WERI-Rb-1 (cell line): ENCODE data around the gene MBP.

Experiments used
- DNase-seq: peaks from one replicate; pipeline ENCODE4 v3.0.0-alpha.2; 2020
- H3K27ac ChIP-seq: fragments of 250-450 bp; sonication (Bioruptor Pico); 2 replicates; pipeline ENCODE4 v1.5.1; 2020; ENCODE audit warnings: mild to moderate bottlenecking, moderate library complexity
- H3K27me3 ChIP-seq: fragments of 250-450 bp; sonication (Bioruptor Pico); 2 replicates; pipeline ENCODE4 v1.5.1; 2021; ENCODE audit warnings: mild to moderate bottlenecking, low read depth, moderate library complexity; ENCODE audit not compliant: insufficient read depth, severe bottlenecking
- H3K36me3 ChIP-seq: fragments of 250-450 bp; sonication (Bioruptor Pico); 2 replicates; pipeline ENCODE4 v1.5.1; 2020; ENCODE audit warnings: mild to moderate bottlenecking, moderate library complexity
- H3K4me3 ChIP-seq: 2 replicates; pipeline ENCODE4 v1.5.1; 2011; ENCODE audit warnings: low read depth, mild to moderate bottlenecking, control low read depth, low read length
- H3K9me3 ChIP-seq: fragments of 250-450 bp; sonication (Bioruptor Pico); 2 replicates; pipeline ENCODE4 v1.5.1; 2021; ENCODE audit warnings: mild to moderate bottlenecking, moderate library complexity; ENCODE audit not compliant: severe bottlenecking
- CTCF ChIP-seq: IDR thresholded peaks from 2 replicates; pipeline ENCODE4 v1.5.1; 2011; ENCODE audit warnings: low read depth, mild to moderate bottlenecking, control low read depth, inconsistent platforms, low read length

The MBP gene

DNA sequence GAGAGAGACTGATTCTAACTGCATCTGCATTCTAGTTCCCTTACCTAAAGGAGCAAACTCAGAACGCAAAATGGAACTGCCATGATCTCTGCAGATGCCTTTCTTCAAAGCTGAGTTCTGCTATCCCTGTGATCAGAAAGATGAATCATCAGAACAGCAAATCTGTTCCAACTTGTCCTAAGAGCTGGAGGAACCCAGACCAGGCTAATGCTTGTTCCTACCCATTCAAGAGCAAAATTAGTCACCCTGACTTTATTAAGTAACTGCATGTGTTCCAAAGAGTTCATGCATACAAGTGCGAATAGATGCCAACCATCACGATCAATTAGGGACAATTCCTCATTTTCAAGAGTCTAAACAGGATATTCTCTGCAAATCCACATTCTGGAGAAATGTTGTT is 46.5 kb downstream of the MBP start:
- H3K27ac ChIP-seq = no peak overlapping the region
- no peaks in the 10 kb centered on the region for H3K9me3 ChIP-seq
- no peak for TF ChIP-seq CTCF
- no peak overlapping the region for H3K4me3 ChIP-seq
- H3K36me3 ChIP-seq = no peaks in the 10 kb centered on the region
- no peak for DNase-seq
- H3K27me3 ChIP-seq = no peaks in the 10 kb centered on the region

GRCh38 chr18:77084688-77085035 is 47.9 kb downstream of the MBP start:
- no peak for DNase-seq
- H3K4me3 ChIP-seq = no peak overlapping the region
- no peak overlapping the region for H3K27ac ChIP-seq
- no peak for TF ChIP-seq CTCF
- no peaks in the 10 kb centered on the region for H3K36me3 ChIP-seq
- H3K27me3 ChIP-seq = no peaks in the 10 kb centered on the region
- no peaks in the 10 kb centered on the region for H3K9me3 ChIP-seq

GRCh38 chr18:77082316-77082955 is 50.1 kb downstream of the MBP start:
- Histone ChIP-seq H3K9me3 (no peaks in the 10 kb centered on the region), H3K4me3 (no peak overlapping the region), H3K27ac (no peak overlapping the region), H3K27me3 (no peaks in the 10 kb centered on the region), H3K36me3 (no peaks in the 10 kb centered on the region)
- TF ChIP-seq CTCF = no peak
- DNase-seq = no peak

DNA sequence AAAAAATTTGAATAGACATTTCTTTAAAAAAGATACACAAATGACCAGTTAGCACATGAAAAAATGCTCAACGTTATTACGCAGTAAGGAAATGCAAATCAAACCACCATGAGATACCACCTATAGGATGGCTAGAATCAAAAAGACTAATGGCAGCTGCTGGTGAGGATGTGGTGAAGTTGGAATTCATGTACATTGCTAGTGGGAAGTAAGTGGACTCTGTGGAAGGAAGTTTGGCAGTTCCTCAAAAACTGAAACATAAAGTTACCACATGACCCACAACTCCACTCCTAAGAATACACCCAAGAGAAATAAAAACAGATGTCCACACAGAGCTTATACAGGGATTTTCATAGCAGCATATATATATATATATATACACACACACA is 51.2 kb downstream of the MBP start:
- TF ChIP-seq CTCF = no peak
- no peaks in the 10 kb centered on the region for H3K9me3 ChIP-seq
- H3K36me3 ChIP-seq = no peaks in the 10 kb centered on the region
- DNase-seq = no peak
- H3K27ac ChIP-seq = no peak overlapping the region
- no peak overlapping the region for H3K4me3 ChIP-seq
- no peaks in the 10 kb centered on the region for H3K27me3 ChIP-seq

- Histone ChIP-seq H3K27ac (no peak overlapping the region), H3K27me3 (no peaks in the 10 kb centered on the region), H3K9me3 (no peaks in the 10 kb centered on the region), H3K4me3 (no peak overlapping the region), H3K36me3 (no peaks in the 10 kb centered on the region)
- DNase-seq = no peak
- TF ChIP-seq CTCF = no peak
Measured at GRCh38 chr18:77079954-77080682, 52.5 kb downstream of the MBP start.

GRCh38 chr18:77079088-77079487 is 53.5 kb downstream of the MBP start:
- TF ChIP-seq CTCF = no peak
- DNase-seq = no peak
- Histone ChIP-seq H3K27me3 (no peaks in the 10 kb centered on the region), H3K4me3 (no peak overlapping the region), H3K27ac (no peak overlapping the region), H3K36me3 (no peaks in the 10 kb centered on the region), H3K9me3 (no peaks in the 10 kb centered on the region)
